Measurements from ENCODE around the gene CCNL2.
"Not testable (repeated sequence)": the region's sequence is repeated elsewhere in the genome, so short reads cannot be mapped to it uniquely, and the experiment has no call there.

CCNL2 gene
- long read RNA-seq, donor 1, transcript CCNL2-204 (6 exons, 3,082 nt) = major isoform, 22 of 101 reads
- long read RNA-seq, donor 1, transcript CCNL2-206 (3 exons, 1,941 nt) = minor isoform, 7 of 101 reads
- long read RNA-seq, donor 1, transcript CCNL2-202 (6 exons, 1,186 nt) = minor isoform, 15 of 101 reads
- long read RNA-seq, donor 1, transcript CCNL2-201 (11 exons, 2,305 nt) = minor isoform, 7 of 101 reads
- long read RNA-seq, donor 1, partial matches to known transcripts = 6 of 101 reads
- long read RNA-seq, donor 1, other reads (novel, unspliced or antisense) = 42 of 101 reads
- long read RNA-seq, donor 2, transcript CCNL2-202 (6 exons, 1,186 nt) = major isoform, 7 of 19 reads
- long read RNA-seq, donor 2, transcript CCNL2-204 (6 exons, 3,082 nt) = minor isoform, 6 of 19 reads
- long read RNA-seq, donor 2, partial matches to known transcripts = 0 of 19 reads
- long read RNA-seq, donor 2, other reads (novel, unspliced or antisense) = 0 of 19 reads
- long read RNA-seq, donor 3, transcript CCNL2-202 (6 exons, 1,186 nt) = minor isoform, 12 of 52 reads
- long read RNA-seq, donor 3, transcript CCNL2-204 (6 exons, 3,082 nt) = major isoform, 17 of 52 reads
- long read RNA-seq, donor 3, partial matches to known transcripts = 6 of 52 reads
- long read RNA-seq, donor 3, other reads (novel, unspliced or antisense) = 9 of 52 reads
- long read RNA-seq, donor 4, transcript CCNL2-204 (6 exons, 3,082 nt) = major isoform, 37 of 89 reads
- long read RNA-seq, donor 4, transcript CCNL2-206 (3 exons, 1,941 nt) = minor isoform, 10 of 89 reads
- long read RNA-seq, donor 4, transcript CCNL2-202 (6 exons, 1,186 nt) = minor isoform, 16 of 89 reads
- long read RNA-seq, donor 4, partial matches to known transcripts = 13 of 89 reads
- long read RNA-seq, donor 4, other reads (novel, unspliced or antisense) = 9 of 89 reads
- long read RNA-seq, donor 5, transcript CCNL2-204 (6 exons, 3,082 nt) = major isoform, 14 of 73 reads
- long read RNA-seq, donor 5, transcript CCNL2-202 (6 exons, 1,186 nt) = minor isoform, 9 of 73 reads
- long read RNA-seq, donor 5, transcript CCNL2-201 (11 exons, 2,305 nt) = minor isoform, 6 of 73 reads
- long read RNA-seq, donor 5, transcript CCNL2-206 (3 exons, 1,941 nt) = minor isoform, 5 of 73 reads
- long read RNA-seq, donor 5, partial matches to known transcripts = 22 of 73 reads
- long read RNA-seq, donor 5, other reads (novel, unspliced or antisense) = 16 of 73 reads
- long read RNA-seq, donor 6, transcript CCNL2-204 (6 exons, 3,082 nt) = minor isoform, 10 of 45 reads
- long read RNA-seq, donor 6, transcript CCNL2-206 (3 exons, 1,941 nt) = minor isoform, 5 of 45 reads
- long read RNA-seq, donor 6, transcript CCNL2-202 (6 exons, 1,186 nt) = major isoform, 12 of 45 reads
- long read RNA-seq, donor 6, partial matches to known transcripts = 5 of 45 reads
- long read RNA-seq, donor 6, other reads (novel, unspliced or antisense) = 7 of 45 reads
- long read RNA-seq, donor 7, transcript CCNL2-201 (11 exons, 2,305 nt) = minor isoform, 8 of 199 reads
- long read RNA-seq, donor 7, transcript CCNL2-206 (3 exons, 1,941 nt) = minor isoform, 6 of 199 reads
- long read RNA-seq, donor 7, transcript CCNL2-202 (6 exons, 1,186 nt) = minor isoform, 14 of 199 reads
- long read RNA-seq, donor 7, transcript CCNL2-204 (6 exons, 3,082 nt) = major isoform, 25 of 199 reads
- long read RNA-seq, donor 7, partial matches to known transcripts = 107 of 199 reads
- long read RNA-seq, donor 7, other reads (novel, unspliced or antisense) = 37 of 199 reads
- long read RNA-seq, donor 8, transcript CCNL2-204 (6 exons, 3,082 nt) = major isoform, 21 of 56 reads
- long read RNA-seq, donor 8, transcript CCNL2-206 (3 exons, 1,941 nt) = minor isoform, 6 of 56 reads
- long read RNA-seq, donor 8, transcript CCNL2-202 (6 exons, 1,186 nt) = minor isoform, 7 of 56 reads
- long read RNA-seq, donor 8, partial matches to known transcripts = 0 of 56 reads
- long read RNA-seq, donor 8, other reads (novel, unspliced or antisense) = 17 of 56 reads

DNA sequence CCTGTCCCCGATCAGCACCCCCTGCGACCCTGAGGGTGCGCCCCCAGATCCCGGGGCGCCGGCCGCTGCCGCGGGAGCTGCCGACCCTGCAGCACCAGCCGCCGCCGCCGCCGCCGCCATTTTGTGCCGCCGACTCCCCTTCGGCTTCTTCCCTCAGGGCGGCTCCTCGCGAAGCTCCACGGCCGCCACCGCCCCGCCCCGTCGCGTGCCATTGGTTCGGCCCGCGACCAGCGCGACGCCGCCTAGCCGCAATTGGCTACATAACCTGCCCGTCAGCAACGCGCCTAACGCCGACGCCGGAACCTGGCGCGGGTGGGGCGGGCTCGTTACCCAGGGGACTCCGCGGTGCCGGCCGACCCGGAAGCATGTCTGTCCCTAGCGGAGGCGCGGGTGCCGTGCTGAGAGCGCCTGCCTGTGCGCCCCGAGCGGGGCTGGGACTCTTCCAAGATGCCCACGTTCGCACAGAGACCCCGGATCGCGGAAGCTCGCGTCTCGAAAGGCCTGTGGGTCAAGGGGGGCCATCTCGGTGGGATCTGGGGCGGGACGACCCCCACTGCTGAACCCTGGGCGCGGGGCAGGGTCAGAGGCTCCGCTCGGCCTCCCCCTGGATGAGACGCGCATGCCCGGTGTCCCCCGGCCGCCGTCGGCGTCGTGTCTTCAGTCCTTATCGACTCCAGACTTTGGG, at the start of gene CCNL2:
TSS of gene CCNL2 (minus strand) at position 149 of the 685 bp plus-strand sequence. CDS start at position 120, 29 bp downstream.
- peak; percentile 95 for DNase-seq

DNA sequence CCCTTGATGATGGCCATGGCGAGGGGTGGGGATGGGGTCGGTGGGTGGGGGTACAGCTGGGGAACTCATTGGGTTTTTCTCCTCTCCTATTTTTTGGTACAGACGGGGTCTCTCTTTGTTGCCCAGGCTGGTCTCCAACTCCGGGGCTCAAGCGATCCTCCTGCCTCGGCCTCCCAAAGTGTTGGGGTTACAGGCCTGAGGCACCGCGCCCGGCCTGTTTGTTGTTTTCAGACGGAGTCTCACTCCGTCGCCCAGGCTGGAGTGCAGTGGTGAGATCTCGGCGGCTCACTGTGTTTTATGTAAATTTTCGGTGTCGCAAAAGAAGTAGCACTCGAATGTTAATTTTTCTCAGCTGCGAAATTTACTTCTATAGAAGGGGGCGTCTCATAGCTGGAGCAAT, 47.5 kb upstream of the CCNL2 start:
- DNase-seq = not testable (repeated sequence)

DNA sequence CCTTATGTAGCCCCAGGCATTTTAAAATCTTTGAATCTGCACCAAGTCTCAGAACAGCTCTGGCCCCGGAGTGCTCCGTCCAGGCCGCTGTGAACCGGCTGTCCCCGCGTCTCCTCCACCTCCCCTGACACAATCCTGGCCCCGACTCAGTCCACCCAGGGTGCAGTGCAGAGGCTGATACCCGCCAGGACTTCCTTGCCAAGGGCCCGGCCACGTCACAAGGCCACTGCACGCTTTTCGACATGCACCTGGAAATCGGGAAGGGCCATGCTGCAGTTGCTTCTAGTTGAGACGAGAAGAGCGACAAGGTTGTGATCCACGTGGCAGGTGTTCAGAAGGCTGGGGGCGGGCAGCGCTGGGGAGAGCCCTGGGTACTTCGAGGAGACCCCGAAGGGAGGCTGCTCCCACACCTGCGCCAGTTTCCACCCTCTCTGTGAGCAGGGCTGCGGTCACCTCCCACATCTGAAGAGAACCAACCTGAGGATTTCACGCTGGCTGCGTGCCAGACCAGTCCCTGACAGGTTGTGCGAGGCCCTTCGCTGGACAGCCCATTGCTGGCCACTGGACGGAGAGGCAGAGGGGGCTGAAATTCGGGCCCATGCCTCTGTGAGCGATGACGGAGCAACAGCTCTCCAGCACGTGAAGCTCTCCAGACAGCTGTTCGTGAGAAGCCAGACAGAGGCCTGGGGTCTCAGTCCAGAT, 43.1 kb upstream of the CCNL2 start:
- DNase-seq = no peak

DNA sequence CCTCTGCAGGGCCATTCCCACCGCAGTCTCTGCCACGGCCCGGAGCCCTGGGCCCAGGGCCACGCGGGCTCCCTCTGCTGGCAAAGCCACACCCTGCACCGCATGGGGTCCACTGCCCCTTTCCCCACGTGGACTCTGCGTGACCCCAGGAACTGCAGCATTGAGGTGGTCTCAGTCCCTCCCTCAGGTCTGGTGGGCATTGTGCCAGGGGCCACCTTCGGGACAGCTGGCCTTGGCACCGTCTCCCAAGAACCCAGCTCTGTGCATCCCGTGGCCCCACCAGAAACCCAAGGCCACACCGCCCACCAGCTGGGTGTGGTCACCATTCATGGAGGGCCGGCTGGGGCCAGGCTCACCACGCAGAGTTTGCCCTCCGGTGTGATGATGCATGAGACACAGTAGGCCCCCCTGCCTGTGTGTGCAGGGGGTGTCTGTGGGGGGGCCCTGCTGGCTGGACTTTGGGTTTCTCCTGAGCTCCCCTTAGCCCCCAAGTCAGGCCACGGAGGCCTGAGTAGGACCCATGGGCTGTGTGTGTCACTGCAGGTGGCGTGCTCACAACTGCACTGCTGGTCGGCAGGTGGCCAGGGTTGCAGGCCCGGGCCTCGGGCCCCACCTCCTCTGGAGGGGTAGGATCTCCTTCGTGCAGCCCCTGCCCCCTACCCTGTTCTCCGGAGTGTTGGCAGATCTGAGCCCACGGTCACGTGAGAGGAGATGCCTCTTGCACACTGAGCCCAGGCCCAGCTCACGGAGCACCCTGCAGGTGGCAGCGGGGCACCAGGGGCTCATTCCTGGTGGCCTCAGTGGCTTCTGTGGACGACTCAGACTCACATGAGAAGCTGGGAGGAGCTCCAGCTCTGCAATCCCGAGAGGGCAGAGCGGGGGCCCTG, 42.1 kb upstream of the CCNL2 start:
- DNase-seq = peak; percentile 26

DNA sequence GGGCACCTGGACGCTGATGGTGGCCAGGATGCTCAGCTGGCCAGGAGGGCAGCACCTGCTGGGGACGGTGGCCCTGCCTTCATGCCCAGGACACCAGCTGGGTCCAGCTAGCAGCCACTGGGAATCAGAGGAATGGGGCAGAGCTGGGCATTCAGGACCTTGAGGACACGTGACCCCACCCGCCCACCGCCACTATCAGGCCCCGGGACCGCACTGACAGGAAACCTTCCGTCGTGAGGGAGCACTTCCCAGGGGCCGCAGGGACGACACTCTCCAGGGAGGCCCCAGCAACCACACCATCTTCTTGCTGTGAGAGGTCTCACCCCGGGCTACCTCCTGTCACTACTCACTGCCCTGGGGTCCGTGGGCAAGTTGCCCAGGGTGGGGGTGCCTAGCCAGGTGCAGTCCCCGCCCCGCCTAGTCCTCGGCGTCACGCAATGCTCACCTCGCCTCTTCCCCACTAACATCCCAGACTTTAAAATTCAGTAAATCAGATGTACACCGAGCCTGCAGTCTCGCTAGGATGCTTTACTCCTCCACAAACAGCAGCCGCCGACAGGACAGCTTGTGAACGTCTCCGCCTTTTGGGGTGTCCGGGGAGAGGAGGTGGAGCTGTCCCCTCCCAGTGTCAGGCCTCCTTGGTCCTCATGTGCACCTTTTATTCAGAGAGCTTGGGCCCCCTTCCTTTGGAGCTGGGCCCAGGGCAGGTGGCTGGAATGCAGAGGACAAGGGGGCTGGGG, 41.3 kb upstream of the CCNL2 start:
- DNase-seq = peak; percentile 61

DNA sequence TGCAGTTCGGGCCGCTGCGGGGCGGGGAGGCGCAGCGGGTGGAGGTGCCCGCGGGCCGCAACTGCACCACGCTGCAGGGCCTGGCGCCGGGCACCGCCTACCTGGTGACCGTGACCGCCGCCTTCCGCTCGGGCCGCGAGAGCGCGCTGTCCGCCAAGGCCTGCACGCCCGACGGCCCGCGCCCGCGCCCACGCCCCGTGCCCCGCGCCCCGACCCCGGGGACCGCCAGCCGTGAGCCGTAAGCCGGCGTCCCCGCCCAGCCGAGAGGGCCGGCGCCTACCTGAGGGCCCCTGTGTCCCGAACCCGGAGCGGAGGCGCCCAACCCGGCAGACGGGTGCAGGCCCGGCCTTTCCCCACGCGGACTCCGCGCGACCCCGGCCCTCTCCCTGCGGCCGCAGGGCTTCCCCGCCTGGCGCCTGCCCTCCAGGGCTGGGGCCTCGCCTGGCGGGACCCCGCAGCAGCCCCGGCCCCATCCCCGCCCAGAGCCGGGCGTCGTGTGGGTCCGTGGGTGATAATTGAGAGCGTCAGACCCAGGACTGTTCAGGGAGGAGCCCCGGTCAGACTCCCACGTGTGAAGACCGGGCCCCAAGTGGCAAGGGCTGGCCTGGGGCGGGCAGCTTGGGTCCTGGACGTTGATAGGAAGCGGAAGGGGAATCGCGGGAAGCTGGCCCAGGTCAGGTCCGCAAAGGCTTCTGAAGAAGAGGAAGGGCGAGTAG, 40.6 kb upstream of the CCNL2 start:
- DNase-seq = no peak

DNA sequence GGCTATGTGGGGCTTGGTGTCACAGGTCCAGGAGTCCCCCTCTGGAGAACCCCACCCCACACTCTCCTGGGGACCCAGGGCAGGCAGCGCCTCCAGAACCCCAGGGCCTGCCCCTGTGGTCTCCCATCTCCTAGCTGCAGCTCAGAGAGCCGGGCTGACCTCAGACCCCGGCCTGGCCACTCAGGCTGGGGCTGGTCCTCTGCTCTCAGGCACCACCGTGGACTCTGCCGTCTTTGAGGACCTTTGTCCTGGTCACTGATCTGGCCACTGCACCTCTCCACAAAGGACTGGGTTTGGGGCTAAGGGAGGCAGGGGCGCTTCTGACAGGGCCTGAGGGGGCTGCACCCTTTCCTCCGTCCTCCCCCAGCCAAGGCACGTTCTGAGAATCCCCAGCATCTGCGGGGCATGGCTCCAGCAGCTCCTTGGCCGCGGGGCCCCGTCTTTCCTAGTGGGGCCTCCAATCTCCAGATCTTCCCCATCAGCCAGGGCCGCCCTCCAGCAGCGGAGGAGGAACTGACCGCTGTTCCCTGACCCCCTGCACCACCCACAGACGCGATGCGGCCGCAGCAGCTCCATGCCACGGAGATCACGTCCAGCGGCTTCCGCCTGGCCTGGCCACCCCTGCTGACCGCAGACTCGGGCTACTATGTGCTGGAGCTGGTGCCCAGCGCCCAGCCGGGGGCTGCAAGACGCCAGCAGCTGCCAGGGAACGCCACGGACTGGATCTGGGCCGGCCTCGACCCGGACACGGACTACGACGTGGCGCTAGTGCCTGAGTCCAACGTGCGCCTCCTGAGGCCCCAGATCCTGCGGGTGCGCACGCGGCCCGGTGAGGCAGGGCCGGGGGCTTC, 39.6 kb upstream of the CCNL2 start:
- no peak for DNase-seq

DNA sequence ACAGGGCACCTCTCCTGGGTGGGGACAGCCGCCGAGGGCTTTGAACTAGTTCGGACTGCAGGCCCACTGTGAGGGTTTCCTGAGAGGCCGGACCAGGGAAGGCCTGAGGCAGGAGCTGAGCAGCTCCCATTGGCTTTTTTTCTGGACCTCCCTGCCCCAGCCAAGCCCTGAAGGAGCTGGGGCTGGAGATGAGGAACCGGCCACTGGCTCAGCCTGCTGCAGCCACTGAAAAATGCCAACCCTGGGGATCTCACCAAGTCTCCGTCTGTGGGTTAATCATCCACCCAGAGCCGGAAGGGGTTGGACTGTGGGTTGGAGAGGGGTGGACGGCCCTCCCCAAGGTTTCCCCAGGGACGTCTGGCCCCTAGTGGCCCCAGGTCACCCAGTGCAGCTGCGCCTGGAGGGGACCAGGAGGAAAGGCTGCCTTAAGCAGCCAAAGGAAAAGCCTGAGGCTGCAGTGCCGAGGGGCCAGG, 38.8 kb upstream of the CCNL2 start:
- DNase-seq = peak; percentile 62

DNA sequence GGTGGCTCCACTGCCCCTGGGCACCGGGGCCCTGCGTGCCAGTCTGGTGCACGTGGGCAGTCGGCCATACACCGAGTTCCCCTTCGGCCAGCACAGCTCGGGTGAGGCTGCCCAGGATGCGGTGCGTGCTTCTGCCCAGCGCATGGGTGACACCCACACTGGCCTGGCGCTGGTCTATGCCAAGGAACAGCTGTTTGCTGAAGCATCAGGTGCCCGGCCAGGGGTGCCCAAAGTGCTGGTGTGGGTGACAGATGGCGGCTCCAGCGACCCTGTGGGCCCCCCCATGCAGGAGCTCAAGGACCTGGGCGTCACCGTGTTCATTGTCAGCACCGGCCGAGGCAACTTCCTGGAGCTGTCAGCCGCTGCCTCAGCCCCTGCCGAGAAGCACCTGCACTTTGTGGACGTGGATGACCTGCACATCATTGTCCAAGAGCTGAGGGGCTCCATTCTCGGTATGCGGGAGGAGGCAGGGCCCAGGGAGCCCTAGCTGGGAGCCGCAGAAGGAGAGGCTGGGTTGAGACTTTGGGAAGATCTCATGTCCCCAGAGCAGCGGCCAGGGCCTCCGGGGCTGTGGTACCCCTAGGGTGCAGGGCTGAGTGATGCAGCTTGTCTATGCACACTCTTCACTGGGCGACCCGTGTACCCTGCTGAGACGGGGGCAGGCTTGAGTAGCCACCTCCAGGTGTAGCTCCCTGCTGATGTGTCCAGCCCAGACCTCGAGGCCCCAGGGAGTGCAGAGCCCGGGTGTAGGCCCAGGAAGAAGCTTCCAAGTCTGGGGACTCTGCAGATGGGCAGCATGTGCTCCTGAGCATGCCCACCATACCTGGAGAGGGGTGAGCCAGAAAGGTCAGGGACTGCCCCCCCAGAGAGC, 38.1 kb upstream of the CCNL2 start:
- DNase-seq = no peak

DNA sequence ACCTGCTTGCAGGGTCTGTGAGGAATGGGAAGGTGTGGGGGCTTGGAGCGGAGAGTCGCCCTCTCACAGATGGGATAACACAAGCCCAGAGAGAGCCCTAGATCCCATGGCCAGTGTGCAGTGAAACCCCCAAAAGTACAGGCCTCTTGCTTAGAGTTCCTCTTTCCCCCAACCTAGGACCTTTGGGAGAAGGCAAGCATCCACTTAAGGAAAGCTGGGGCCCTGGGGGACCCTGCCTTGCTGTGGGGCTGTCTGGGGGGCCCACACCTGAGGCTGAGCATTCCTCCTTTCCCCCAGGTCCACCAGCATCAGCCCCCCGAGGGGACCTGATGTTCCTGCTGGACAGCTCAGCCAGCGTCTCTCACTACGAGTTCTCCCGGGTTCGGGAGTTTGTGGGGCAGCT, 37.5 kb upstream of the CCNL2 start:
- DNase-seq = no peak

DNA sequence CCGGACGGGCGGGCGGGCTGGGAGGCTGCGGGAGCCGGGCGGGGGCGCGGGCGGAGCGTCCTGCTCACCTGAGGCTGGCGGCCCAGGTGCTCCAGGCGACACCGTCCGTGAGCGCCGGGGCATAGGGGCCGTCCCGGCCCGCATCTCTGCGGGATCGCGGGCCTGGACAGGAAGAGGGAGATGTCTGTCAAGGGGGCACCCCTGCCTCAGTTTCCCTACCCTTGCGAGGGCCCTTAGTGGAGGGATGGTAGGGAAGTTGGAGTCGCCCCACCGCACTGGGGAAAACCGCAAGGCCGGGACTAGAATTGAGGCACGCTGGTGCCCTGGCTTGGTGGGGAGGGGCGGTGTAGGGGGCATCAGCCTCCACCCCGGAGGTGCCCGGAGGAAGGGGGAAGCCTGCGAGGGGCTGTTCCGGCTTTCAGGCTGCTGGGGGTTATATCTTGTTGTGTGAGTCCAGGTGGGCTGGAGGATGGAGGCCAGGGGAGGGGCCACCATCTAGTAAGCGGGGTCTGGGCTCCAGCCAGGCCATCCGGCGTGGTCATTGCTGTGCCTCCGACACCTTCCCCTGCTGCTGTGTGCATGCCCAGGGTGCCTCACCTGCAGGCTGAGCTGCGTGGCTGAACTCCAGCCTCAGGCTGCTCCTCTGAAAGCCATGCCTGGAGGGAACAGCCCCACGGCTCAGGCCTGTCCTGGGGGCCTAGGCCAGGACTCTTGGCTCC, 36.9 kb upstream of the CCNL2 start:
- DNase-seq = no peak

DNA sequence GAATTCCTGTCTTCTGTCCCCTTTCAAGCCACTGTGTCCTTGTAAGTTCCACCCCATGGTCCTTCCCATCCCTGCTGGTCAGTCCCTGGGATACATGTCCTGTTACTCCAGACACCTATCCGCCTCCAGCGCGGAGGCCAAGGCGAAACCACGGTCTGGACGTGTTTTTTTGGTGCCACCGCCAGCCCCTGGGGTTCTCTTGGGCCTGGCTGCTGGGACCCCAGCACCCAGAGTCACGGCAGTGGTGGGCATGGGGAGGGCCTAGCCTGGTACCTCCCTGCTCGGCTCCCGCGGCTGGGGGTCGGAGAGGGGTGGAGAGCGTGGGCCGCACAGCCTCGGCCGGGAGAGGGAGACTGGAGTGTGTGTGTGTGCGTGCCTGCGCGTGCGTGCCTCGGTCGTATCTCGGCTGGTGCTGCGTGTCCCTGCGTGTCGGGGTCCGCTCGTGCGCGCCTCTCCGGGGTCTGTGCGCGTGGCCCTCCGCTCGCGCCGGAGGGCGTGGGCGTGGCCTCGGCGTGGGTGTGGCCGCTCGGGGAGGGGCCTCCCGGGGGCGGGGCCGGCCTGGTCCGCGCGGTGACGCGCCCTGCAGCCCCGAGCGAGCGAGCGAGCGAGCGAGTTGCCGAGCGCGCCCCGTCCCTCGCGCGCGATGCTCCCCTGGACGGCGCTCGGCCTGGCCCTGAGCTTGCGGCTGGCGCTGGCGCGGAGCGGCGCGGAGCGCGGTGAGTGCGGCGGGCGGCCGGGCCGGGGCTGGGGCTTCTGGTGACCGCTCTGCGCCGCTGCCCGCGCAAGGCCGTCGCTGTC, 36.2 kb upstream of the CCNL2 start, which contains the start of gene VWA1:
TSS of gene VWA1 (plus strand) at position 585 of the 798 bp plus-strand sequence. CDS start at position 644, 59 bp downstream.
- peak; percentile 76 for DNase-seq

DNA sequence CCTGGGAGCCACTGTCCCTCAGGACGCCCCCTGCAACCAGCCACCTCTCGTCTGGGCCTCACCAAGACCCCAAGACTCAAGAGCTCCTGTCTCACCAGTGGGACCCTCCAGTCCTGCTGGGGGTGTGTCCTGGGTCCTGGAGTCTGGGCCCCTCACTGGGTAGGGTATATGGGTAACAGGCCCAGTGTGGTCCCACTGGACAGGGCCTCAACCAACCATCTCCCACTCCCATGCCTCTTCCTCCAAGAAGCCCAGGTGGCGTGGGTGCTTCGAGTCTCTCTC, 35.6 kb upstream of the CCNL2 start:
- DNase-seq = no peak

Measured in right kidney (tissue), 9 donors.